SK-N-SH (cell line): Measurements from ENCODE around the gene OSBPL10. TPM values are rescaled to one million over a fixed set of nuclear protein-coding genes. Genes with fewer than 3 reads are reported as not detected.

ENCODE experiments used
- CTCF ChIA-PET: fragments of 300-600, 350-600 bp; formaldehyde crosslinking; extraction: SDS; loops from one replicate; lab custom pipeline; 2021; lab: Yijun Ruan, JAX
- POLR2A ChIA-PET: fragments of 350-600 bp; sonication (Branson Sonifier 250); formaldehyde crosslinking; extraction: SDS; loops from one replicate; lab custom pipeline; 2020; ENCODE audit warnings: antibody characterized with exemption, inconsistent platforms; lab: Yijun Ruan, JAX
- DNase-seq: peaks from one replicate; pipeline ENCODE4 v3.0.0; 2012
- H2AFZ ChIP-seq: fragments of 200-600 bp; sonication (generic); 2 replicates; pipeline ENCODE4 v1.8.1; 2016; ENCODE audit warnings: antibody characterized with exemption, mild to moderate bottlenecking, low read depth
- H3F3A ChIP-seq: fragments of 200-600 bp; sonication (generic); replicated peaks from 2 replicates; pipeline ENCODE3; 2016; ENCODE audit warnings: antibody characterized with exemption, mild to moderate bottlenecking; ENCODE audit not compliant: insufficient read depth
- H3K27ac ChIP-seq, 2 experiments: fragments of 200-500 bp in 1 of 2; fragments of 200-600 bp in 1 of 2; sonication (Bioruptor generic) in 1 of 2; sonication (generic), shearing (Covaris generic) in 1 of 2; 2 replicates each; pipeline versions ENCODE4 v1.5.1 to v1.6.1; 2014 to 2016; ENCODE audit warnings: low read depth in 2 of 2, inconsistent platforms in 1 of 2, low read length in 1 of 2, mild to moderate bottlenecking in 1 of 2, mixed read lengths in 1 of 2
- H3K27me3 ChIP-seq: fragments of 200-600 bp; sonication (generic), shearing (Covaris generic); 2 replicates; pipeline ENCODE4 v1.6.1; 2016; ENCODE audit warnings: mixed run types; ENCODE audit not compliant: insufficient read depth
- H3K36me3 ChIP-seq, 2 experiments: fragments of 200-500 bp in 1 of 2; fragments of 200-600 bp in 1 of 2; sonication (Bioruptor generic) in 1 of 2; sonication (generic) in 1 of 2; replicated peaks in 1 of 2; 2 replicates each; pipeline versions ENCODE3 to v1.5.1; 2014 to 2016; ENCODE audit warnings: low read length in 1 of 2, mild to moderate bottlenecking in 1 of 2; ENCODE audit not compliant: insufficient read depth in 2 of 2, control insufficient read depth in 1 of 2
- H3K4me1 ChIP-seq, 2 experiments: fragments of 200-500 bp in 1 of 2; fragments of 200-600 bp in 1 of 2; sonication (Bioruptor generic) in 1 of 2; sonication (generic), shearing (Covaris generic) in 1 of 2; 2 replicates each; pipeline versions ENCODE4 v1.5.1 to v1.6.1; 2014 to 2016; ENCODE audit warnings: low read depth in 1 of 2, low read length in 1 of 2, mixed run types in 1 of 2; ENCODE audit not compliant: insufficient read depth in 2 of 2, control insufficient read depth in 1 of 2
- H3K4me2 ChIP-seq: fragments of 200-600 bp; sonication (generic), shearing (Covaris generic); 2 replicates; pipeline ENCODE4 v1.6.1; 2017; ENCODE audit warnings: mixed run types
- H3K4me3 ChIP-seq, 2 experiments: fragments of 200-500 bp in 1 of 2; fragments of 200-600 bp in 1 of 2; sonication (Bioruptor generic) in 1 of 2; sonication (generic), shearing (Covaris generic) in 1 of 2; 2 replicates each; pipeline versions ENCODE4 v1.5.1 to v1.8.1; 2014 to 2016; ENCODE audit warnings: low read depth in 2 of 2, inconsistent platforms in 1 of 2, low read length in 1 of 2, mild to moderate bottlenecking in 1 of 2, mixed read lengths in 1 of 2, moderate library complexity in 1 of 2
- H3K79me2 ChIP-seq: fragments of 200-600 bp; sonication (generic); 2 replicates; pipeline ENCODE4 v1.8.1; 2017; ENCODE audit warnings: mild to moderate bottlenecking; ENCODE audit not compliant: insufficient read depth
- H3K9ac ChIP-seq: fragments of 200-600 bp; sonication (generic); 2 replicates; pipeline ENCODE4 v1.6.1; 2017; ENCODE audit warnings: mixed run types
- H3K9me2 ChIP-seq: fragments of 200-600 bp; sonication (generic); 2 replicates; pipeline ENCODE4 v1.6.1; 2017; ENCODE audit warnings: mixed run types
- H3K9me3 ChIP-seq: fragments of 200-600 bp; sonication (generic); 2 replicates; pipeline ENCODE4 v1.6.1; 2017; ENCODE audit warnings: mixed run types, mild to moderate bottlenecking, moderate library complexity
- H4K20me1 ChIP-seq: fragments of 200-600 bp; sonication (generic); 2 replicates; pipeline ENCODE4 v1.6.1; 2017; ENCODE audit warnings: mild to moderate bottlenecking, mixed run types; ENCODE audit not compliant: insufficient read depth
- FOSL2 ChIP-seq: IDR thresholded peaks from 2 replicates; pipeline ENCODE4 v1.4.0; 2012; ENCODE audit warnings: low read depth, mild to moderate bottlenecking, moderate library complexity, borderline replicate concordance
- FOXJ3 ChIP-seq: sonication (generic); formaldehyde crosslinking; IDR thresholded peaks from 2 replicates; pipeline ENCODE4 v1.5.1; 2020; ENCODE audit warnings: mild to moderate bottlenecking, missing genetic modification reagents
- JUND ChIP-seq: IDR thresholded peaks from 2 replicates; pipeline ENCODE4 v1.4.0; 2012
- POLR2AphosphoS5 ChIP-seq: IDR thresholded peaks from 2 replicates; pipeline ENCODE4 v1.6.1; 2012; ENCODE audit warnings: low read depth, low read length
- TCF12 ChIP-seq: IDR thresholded peaks from 2 replicates; pipeline ENCODE4 v1.4.0; 2012
- TEAD4 ChIP-seq: IDR thresholded peaks from 2 replicates; pipeline ENCODE4 v1.4.0; 2012; ENCODE audit warnings: mild to moderate bottlenecking, borderline replicate concordance; ENCODE audit not compliant: insufficient read depth
- YY1 ChIP-seq: IDR thresholded peaks from 2 replicates; pipeline ENCODE4 v1.4.0; 2012; ENCODE audit warnings: low read depth, mild to moderate bottlenecking
- WGBS: methylation state at CpG from one replicate; pipeline ENCODE4 v1.1.6; 2017; ENCODE audit warnings: low lambda C conversion rate; 5-methylcytosine and 5-hydroxymethylcytosine counted together
- polyA plus RNA-seq, 3 experiments: library from polyadenylated mRNA; depleted of rRNA; stranded (reverse); fragments of >200 nt; gene quantifications; 2 replicates each; pipeline ENCODE4 v1.2.3, GENCODE V29; 2012
- TF ChIP-seq, protein P1 (sequence below): IDR thresholded peaks from 2 replicates; pipeline ENCODE4 v1.4.0; 2012; ENCODE audit warnings: low read depth, borderline replicate concordance
- TF ChIP-seq, protein P2 (sequence below): IDR thresholded peaks from 2 replicates; pipeline ENCODE4 v1.6.1; 2012; ENCODE audit warnings: mild to moderate bottlenecking, low read depth, low read length, moderate library complexity

The OSBPL10 gene
- polyA plus RNA-seq, 1 of the 3 experiments (the other 2 are of a cell fraction), result 0.12 TPM

GRCh38 chr3:31804251-31805051 lies 176.6 kb downstream of the OSBPL10 start (continued):
- TF ChIP-seq, protein P1, sequence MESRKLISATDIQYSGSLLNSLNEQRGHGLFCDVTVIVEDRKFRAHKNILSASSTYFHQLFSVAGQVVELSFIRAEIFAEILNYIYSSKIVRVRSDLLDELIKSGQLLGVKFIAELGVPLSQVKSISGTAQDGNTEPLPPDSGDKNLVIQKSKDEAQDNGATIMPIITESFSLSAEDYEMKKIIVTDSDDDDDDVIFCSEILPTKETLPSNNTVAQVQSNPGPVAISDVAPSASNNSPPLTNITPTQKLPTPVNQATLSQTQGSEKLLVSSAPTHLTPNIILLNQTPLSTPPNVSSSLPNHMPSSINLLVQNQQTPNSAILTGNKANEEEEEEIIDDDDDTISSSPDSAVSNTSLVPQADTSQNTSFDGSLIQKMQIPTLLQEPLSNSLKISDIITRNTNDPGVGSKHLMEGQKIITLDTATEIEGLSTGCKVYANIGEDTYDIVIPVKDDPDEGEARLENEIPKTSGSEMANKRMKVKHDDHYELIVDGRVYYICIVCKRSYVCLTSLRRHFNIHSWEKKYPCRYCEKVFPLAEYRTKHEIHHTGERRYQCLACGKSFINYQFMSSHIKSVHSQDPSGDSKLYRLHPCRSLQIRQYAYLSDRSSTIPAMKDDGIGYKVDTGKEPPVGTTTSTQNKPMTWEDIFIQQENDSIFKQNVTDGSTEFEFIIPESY, result no peak
- no peak for TF ChIP-seq TEAD4
- TF ChIP-seq, all 33 proteins: peak for 0

GRCh38 chr3:31802981-31803740 lies 177.9 kb downstream of the OSBPL10 start:
- Histone ChIP-seq H3F3A (no peaks in the 10 kb centered on the region), H3K4me3 (no peak overlapping the region), H3K36me3 (no peaks in the 10 kb centered on the region), H3K79me2 (no peaks in the 10 kb centered on the region), H2AFZ (no peak overlapping the region), H3K4me1 (peaks cover 0 to 2% of the 10 kb centered on the region in 2 experiments; a peak in 1 of 4 replicates), H3K27me3 (no peaks in the 10 kb centered on the region), H3K9me2 (no peaks in the 10 kb centered on the region), H3K9ac (no peak overlapping the region), H4K20me1 (no peaks in the 10 kb centered on the region), H3K4me2 (no peak overlapping the region), H3K27ac (no peak overlapping the region), H3K9me3 (no peaks in the 10 kb centered on the region)
- ChIA-PET POLR2A (no interaction called here), CTCF (interaction anchor here (0.6 kb wide), 1 partner anchor 163 kb away, joined by 3 read pairs; no protein-coding TSS in a partner anchor)
- no peak for DNase-seq
- no peak for TF ChIP-seq FOXJ3 (CRISPR knock-in tag)
- TF ChIP-seq FOSL2, result no peak
- no peak for TF ChIP-seq TCF12
- TF ChIP-seq POLR2AphosphoS5, result no peak
- TF ChIP-seq, protein P2, sequence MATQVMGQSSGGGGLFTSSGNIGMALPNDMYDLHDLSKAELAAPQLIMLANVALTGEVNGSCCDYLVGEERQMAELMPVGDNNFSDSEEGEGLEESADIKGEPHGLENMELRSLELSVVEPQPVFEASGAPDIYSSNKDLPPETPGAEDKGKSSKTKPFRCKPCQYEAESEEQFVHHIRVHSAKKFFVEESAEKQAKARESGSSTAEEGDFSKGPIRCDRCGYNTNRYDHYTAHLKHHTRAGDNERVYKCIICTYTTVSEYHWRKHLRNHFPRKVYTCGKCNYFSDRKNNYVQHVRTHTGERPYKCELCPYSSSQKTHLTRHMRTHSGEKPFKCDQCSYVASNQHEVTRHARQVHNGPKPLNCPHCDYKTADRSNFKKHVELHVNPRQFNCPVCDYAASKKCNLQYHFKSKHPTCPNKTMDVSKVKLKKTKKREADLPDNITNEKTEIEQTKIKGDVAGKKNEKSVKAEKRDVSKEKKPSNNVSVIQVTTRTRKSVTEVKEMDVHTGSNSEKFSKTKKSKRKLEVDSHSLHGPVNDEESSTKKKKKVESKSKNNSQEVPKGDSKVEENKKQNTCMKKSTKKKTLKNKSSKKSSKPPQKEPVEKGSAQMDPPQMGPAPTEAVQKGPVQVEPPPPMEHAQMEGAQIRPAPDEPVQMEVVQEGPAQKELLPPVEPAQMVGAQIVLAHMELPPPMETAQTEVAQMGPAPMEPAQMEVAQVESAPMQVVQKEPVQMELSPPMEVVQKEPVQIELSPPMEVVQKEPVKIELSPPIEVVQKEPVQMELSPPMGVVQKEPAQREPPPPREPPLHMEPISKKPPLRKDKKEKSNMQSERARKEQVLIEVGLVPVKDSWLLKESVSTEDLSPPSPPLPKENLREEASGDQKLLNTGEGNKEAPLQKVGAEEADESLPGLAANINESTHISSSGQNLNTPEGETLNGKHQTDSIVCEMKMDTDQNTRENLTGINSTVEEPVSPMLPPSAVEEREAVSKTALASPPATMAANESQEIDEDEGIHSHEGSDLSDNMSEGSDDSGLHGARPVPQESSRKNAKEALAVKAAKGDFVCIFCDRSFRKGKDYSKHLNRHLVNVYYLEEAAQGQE, result no peak
- TF ChIP-seq YY1, result no peak
- TF ChIP-seq JUND, result no peak
- 46% methylated on average over 7 of the region's 7 CpGs for WGBS
